GM15510 (cell line): ENCODE data around the gene SLC4A5.

ENCODE experiments used
- POLR2A ChIP-seq: IDR thresholded peaks from 3 replicates; pipeline ENCODE4 v1.6.1; 2011; ENCODE audit warnings: borderline replicate concordance; ENCODE audit not compliant: insufficient read length; ENCODE audit errors: extremely low read depth

SLC4A5 gene

DNA sequence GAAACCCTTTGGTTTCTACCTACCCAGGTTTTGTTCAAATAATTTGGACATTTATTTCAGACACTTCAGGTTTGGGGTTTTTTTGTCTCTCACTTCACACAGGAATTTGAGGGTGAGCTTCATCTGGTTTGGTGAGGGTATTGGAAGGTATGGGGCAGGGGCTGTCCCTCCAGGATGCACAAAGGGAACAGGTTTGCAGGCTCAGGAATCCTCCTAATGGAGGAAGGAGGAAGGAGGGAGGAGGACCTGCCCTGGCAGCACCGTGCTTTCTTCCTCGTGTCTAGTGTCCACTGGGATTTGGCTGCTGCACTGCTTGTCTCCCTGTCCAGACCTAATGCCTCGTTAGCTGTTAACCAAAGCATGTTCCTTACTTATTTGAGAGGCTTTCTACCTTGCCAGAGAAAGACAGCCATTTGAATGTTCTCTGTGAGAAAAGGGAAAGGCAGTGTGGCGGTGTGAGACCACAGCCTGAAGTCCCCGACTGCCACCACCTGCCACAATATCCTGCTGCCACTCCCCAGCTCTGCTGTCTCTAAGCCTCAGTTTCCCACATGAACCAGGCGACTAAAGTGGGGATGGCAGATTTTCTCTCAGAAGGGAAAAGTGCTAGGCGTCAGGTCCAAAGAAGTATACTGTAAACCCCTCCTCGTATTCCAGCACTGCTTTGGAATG lies 2.2 kb upstream of the SLC4A5 start:
- no peak for TF ChIP-seq POLR2A

DNA sequence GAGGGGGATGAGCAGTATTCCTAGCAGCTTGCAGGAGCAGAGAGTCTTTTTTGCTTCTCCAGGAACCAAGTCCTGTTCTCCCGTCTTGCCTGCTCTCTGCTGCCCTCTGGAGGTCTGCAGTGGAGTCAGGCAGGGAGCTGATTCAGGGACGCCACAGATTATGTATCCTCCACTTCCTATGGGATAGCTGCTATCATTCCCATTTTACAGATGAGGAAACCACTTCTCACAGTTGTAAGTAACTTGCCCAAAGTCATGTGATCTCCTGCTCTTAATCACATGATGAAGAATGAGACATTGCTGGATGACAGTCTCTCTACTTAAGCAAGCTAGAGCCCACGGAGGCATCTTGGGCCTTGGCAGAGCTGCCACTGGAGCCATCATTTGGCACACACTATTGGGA lies 8.3 kb downstream of the SLC4A5 start:
- no peak for TF ChIP-seq POLR2A

DNA sequence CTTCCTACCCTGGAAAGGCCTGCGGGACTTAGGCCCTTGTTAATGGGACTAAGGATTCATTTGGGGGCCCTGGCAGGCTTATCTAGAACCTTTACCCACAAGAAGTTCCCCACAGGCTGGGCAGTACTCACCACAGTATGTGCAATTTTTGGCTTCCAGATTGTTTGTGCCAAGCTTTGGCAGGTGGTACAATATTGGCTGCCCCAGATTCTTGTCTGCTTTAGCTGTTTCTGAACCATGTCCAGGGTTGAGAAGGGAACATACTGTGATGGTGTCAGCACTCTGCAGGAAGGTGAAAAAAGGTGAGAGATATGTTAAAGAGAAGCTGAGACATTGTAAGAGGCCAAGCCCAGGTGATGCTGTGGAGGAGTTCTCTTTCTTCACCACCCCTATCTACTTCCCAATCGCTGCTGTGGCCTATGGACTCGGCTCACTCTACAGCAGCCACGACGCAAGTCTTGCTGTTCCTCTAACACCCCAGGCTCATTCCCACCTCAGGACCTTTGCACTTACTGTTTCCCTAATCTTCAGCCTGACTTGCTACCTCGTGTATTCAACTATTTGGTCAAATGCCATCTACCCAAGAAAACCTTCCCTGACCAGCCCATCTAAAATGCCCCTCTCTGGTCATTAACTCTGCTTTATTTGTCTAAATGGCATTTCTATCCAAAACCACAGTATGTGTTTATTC lies 9.2 kb downstream of the SLC4A5 start:
- TF ChIP-seq POLR2A: no peak

DNA sequence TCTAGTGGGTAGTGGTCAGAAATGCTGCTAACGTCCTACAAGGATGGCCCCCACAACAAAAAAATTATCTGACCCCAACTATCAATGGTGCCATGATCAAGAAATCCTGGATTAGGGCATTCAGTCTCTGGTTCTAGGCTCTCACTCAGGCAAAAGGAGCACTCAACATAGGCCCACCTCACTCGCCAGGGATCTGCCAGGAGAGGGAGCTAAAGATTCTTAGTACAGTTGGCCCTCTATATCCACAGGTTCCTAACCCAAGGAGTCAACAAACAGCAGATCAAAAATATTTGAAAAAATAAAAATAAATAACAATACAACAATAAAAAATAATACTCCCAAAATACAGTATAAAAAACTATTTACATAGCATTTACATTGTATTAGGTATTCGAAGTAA lies 10.0 kb downstream of the SLC4A5 start:
- no peak for TF ChIP-seq POLR2A

DNA sequence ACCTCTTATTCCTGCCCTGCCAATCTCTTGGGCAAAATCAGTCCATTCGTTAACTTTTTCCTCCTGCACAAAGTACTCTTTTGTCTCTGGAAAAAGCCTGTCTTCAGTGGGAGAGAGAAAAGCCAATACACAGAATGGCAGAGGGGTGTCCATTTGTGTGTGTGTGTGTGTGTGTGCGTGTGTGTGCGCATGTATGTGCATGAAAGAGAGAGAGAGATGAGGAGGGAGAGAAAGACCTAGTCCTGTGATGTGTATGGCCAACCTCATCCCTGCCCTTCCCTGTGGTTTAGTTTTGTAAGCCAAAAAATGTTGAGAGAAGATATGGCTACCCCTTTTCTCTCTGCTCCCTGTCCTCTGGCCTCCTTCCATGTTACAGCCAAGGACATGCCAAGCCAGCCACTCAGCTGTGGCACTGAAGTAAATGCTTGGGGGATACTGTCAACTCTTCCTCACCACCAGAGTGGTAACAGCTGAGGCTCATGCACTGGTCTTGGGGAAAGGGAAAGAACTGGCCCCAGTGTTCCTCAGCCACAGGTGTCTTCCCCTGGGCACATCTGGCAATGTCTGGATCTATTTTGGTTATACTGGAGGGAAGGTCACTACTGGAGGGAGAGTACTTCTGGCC lies 10.6 kb downstream of the SLC4A5 start:
- TF ChIP-seq POLR2A: no peak

DNA sequence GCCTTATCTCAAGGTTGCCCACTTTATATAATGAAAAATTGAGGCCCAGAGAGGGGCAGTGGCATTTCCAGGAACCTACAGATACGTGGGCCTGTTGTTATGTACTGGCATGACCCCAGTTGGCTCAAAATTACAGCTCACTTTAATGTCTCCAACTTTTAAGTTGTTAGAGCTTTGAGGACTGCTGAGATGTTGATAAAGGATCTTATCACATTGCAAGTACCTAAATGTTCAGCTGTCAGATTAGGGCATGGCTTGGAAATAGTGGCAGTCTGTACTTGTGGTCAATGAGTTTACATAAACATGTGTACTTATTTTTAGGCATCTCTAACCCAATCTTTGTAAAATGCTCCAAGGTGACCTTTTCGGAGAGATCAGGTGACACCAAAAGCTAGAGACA lies 14.6 kb downstream of the SLC4A5 start:
- no peak for TF ChIP-seq POLR2A

DNA sequence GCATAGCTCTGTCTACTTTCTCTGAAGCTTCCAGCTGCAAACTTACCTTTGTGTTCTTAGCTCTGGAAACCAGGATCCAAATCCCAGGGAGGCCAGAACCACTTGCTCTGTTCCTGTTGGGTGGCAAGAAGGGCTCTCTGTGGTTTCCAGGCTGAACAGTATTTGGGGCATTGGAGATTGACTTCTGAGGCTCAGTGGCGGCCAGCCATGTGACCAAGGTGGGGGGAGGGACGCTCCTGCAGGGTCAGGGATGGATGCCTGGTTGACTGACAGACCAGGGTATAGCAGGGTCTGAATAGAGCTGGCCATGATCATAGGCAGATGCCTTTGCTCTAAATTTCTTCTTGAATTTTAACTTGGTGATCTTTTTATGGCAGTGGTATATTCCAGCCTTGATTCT lies 15.1 kb downstream of the SLC4A5 start:
- no peak for TF ChIP-seq POLR2A

DNA sequence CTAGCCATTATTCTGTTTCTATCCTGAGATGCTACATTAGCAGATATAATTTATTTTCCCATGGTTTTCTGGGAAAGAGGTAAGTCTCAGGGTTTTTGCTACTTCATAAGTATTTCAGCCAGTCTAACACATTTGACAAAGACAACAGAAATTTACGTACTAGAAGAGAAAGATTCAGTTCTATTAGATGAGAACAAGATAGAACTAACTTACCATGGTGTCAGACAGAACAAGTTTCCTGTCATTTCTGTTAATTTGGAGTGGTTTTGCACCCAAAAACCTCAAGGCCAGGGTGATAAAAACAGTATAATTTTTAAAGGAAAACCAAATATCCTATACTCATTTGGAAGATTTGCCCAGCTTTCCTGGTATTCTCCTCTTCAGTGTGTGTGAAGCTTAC lies 15.6 kb downstream of the SLC4A5 start:
- no peak for TF ChIP-seq POLR2A

DNA sequence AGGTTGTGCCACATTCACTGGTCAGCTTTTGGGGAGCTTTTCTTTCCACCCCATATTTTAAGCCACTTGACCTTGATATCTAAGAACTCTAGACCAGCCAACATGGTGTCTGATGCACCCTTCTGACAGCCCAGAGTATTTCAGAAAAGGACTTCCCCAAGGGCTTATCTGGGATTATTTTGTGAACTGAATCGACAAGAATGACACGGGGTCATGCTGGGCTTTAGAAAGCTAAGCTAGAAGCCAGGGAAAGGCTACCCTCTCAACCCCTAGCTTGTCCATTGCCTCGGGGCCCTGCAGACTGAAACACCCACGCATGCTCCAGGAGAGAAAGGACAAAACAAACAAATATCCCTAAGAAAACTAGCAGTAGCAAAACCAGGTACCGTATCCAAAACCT lies 16.0 kb downstream of the SLC4A5 start:
- no peak for TF ChIP-seq POLR2A

DNA sequence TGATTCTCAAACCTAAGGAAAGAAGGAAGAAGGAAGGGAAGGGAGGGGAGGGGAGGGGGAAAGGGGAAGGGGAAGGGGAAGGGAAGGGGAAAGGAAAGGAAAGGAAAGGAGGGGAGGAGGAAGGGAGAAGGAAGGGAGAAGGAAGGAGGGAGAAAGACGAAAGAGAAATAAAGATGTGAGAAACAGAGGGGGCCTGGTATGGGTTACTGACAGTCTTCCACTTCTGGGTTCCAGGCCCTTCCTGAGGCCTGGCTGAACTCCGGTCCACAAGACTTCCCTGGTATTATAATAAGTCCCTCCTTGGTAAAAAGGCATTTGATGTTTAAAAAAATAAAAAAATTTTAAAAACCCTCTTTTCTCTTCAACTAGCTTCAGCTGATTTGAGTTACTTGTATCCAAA lies 17.4 kb downstream of the SLC4A5 start:
- TF ChIP-seq POLR2A: no peak

DNA sequence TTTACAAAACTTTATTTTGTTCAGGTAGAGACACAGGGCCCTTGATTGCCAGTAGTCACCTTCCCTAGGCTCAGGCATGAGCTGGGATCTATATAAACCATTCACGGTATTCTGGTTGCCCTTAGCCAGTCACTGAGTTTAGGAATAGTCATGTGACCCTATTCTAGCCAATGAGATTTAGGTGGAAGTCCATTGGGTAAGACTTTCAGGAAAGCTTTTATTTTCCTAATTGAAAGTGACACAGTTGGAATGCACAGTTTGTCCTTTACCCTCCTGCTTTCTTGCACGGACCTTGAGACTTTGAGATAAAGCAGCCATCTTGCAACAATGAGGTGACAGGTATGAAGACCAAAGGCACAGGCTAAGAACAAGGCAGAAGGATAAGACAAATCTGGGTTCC lies 21.5 kb downstream of the SLC4A5 start:
- TF ChIP-seq POLR2A: no peak

DNA sequence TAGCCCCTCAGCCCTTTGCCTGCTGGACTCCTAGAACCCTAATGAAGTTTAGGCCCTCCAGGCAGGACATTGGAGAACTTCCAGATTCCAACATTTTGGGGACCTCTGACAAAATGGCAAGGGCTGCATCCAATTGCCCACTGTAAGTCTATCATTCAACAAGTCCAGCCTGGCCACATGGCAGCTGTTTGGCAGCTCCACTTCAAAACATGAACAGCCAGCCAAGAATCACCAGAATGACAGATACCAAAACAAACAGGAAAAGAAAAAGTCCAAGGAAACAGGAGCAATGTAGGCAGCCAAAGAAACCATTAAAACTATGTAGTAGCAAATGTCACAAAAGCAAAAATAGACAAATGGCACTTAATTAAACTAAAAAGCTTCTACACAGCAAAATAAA lies 25.5 kb downstream of the SLC4A5 start:
- no peak for TF ChIP-seq POLR2A

DNA sequence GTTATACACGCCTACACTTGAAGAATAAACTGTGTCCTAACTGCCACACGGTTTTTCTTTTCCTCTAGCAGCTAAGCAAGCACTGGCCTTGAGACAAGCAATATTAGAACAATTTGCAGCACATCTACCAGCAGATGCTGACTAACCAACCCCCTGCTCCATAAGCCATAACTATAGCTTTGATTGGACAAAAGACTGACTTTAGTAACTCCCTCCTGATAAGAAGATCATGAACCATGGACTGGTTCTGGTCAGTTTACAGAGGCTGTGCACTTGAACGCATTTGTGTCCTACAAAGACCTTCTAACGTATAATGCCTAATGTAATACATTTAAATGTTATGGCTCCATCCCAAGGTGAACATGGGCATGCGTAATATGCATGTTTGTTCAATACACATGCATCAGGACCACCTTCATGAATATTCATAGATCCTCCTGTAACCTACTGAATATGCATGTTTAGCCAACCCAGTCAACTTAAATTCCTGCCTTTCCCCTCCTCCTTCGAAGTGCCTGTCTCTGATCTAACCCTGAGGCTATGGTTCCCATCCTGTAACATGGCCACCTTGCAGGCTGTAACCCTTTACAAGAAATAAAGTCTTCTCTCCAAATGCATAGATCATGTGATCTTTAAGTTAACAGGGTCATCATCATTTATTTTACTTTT lies 26.5 kb downstream of the SLC4A5 start:
- no peak for TF ChIP-seq POLR2A

DNA sequence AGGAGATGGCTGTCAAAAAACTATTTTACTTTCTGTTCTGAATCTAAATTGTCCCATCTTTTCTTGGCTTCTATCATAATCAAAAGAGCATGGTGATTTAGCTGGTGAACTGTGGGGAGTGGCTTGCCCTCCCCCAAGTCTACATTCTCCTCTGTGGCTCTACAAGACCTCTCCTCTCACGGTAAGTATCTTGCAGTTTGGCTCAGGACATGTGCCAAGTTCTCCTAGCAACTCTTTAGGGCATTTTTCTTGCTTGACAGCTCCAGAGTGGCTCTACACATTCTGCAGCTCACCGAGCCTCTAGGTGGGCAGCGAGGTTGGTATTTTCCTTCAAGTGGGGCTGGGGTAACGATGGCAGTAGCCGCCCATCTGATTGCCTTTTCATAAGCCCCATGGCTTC lies 29.1 kb downstream of the SLC4A5 start:
- no peak for TF ChIP-seq POLR2A

DNA sequence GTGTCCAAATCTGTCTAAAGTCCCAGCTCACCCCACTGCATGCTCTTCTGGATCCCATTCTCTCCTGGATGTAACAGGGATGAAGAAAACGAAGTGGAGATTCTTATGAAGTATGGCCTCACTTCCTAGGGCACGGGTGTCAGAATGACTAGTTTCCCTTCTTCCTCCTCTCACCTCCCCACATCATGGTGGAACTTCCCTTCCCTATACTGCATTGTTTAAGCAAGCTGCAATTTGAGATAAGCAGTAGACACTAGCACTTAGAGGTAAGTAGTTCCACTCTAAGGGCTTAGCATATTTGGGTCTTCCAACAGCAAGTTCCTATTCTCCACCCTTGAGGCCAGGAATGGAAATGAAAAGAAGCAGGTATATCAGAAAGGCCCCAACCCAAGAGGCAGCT lies 29.7 kb downstream of the SLC4A5 start:
- no peak for TF ChIP-seq POLR2A

DNA sequence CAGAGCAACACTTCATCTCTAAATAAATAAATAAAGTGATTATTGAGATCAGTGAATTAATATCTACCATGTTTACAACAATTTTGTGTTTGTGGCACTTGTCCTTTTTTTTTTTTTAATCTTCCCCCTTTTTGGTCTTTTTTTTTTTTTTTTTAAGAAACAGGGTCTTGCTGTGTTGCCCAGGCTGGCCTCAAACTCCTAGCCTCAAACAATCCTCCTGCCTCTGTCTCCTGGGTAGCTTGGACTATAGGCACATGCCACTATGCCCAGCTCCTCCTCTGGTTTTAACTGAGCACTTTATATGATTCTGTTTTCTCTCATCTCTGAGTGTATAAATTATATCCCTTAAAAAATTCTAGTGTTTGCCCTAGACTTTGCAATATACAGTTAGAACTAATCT lies 30.3 kb downstream of the SLC4A5 start:
- TF ChIP-seq POLR2A: no peak

DNA sequence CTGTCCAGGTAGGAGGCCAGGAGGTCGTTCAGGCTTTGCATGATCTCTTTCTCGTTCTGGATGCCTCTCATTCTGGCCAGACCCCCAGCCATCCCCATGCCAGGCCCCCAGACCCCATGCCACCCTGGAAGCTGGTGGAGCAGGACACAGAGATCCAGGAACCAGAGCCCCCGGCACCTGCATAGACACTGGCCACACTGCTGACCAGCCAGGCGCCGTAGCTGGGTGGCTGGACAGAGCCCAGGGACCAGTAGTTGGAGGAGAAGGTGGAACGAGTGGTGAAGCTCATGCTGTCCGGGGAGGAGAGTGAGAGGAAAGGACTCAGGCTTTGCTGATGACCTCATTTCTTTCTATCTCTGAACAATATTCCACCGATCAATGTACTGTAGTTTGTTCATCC lies 35.5 kb downstream of the SLC4A5 start:
- no peak for TF ChIP-seq POLR2A
